Stimulated activated CD4-positive, alpha-beta T cell treated with anti-CD3 and anti-CD28 coated beads, Interleukin-2, amount 100 ng/mL, for 24 hours (primary cell): ENCODE measurements around the gene PA2G4.
"Not testable (repeated sequence)": the region's sequence is repeated elsewhere in the genome, so short reads cannot be mapped to it uniquely, and the experiment has no call there.

ENCODE experiments used
- DNase-seq, 2 donors: peaks; one replicate each; pipeline ENCODE4 v3.0.0-alpha.2; 2020

The PA2G4 gene

DNA sequence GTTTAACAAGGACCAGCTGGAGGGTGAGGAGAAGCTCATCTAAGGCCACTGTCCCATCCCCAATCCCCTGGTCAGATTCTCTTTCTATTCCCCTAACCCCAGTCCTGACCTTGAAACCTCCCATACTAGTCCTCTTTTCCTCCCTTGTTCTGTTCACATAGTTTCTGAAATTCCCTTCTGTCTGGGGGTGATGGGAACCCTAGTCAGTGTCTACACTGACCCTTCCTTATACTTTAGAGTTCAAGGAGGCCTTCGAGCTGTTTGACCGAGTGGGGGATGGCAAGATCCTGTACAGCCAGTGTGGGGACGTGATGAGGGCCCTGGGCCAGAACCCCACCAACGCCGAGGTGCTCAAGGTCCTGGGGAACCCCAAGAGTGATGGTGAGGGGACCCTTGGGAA is 50.5 kb downstream of the PA2G4 start:
- DNase-seq, result no peak

DNA sequence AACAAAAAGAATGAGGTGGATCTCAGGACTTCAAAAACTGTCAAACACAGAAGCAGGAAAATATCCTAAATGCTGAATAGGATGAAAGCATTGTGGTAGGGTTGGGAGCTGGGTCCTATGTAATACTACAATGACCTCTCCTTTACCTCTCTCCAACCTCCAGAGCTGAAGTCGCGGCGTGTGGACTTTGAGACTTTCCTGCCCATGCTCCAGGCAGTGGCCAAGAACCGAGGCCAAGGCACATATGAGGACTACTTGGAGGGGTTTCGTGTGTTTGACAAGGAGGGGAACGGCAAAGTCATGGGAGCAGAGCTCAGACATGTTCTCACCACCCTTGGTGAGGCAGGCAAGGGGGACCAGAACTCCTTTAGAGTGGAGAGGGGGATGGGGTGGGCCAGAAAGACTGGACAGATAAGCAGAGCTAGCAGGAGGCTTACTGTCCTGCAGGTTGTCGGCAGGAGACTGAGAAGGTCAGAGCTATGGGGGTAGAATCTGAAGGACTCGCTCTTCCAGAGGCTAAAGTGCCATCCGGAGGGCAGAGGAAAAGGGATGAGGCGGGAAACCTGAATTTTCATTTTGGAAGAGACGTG is 51.0 kb downstream of the PA2G4 start:
- DNase-seq, result no peak

DNA sequence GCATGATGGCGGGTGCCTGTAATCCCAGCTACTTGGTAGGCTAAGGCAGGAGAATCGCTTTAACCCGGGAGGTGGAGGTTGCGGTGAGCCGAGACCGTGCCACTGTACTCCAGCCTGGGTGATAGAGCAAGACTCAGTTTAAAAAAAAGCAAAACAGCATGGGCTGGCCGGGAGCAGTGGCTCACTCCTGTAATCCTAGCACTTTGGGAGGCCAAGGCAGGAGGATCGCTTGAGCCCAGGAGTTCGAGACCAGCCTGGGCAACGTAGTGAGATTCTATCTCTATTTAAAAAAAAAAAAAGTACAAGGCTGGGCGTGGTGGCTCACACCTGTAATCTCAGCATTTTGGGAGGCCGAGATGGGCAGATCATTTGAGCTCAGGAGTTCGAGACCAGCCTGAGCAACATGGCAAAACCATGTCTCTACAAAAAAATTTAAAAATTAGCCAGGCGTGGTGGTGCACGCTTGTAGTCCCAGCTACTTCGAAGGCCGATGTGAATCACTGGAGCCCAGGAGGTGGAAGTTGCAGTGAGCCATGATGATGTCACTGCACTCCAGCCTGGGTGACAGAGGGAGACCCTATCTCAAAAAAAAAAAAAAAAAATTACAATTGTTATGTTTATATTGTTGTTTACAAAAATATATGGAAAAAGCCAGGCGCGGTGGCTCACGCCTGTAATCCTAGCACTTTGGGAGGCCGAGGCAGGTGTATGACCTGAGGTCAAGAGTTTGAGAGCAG is 52.3 kb downstream of the PA2G4 start:
- DNase-seq, result not testable (repeated sequence)

DNA sequence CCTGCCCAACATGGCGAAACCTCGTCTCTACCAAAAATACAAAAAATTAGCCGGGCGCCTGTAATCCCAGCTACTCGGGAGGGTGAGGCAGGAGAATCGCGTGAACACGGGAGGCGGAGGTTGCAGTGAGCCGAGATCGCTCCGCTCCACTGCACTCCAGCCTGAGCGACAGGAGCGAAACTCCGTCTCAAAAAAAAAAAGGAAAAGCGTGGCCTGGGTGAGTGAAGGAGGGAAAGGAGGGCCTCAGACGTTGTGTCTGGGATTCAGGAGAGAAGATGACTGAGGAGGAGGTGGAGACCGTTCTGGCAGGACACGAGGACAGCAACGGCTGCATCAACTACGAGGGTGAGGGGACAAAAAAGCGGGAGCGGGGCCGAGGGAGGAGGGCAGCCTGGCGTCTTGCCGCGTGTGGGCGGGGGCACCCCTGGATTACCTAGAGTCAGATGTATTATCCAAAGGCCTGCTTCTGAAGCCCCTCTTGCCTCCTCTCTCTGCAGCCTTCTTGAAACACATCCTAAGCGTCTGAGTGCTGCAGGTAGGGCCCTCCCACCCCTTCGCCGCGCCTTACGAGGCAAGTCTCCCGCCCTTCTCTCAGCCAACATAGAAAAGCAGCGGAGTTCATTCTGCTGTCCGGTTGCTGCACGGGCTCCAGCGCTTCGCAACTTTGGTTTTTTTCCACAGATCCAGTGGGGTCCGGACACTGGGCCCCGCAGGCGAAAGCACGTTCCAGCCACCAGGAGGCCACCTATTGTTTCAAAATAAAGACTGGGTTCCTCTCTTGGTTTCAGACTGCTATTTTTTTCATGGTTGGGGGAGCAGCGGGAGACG is 53.1 kb downstream of the PA2G4 start:
- peak; percentile 60 to 66 for DNase-seq

DNA sequence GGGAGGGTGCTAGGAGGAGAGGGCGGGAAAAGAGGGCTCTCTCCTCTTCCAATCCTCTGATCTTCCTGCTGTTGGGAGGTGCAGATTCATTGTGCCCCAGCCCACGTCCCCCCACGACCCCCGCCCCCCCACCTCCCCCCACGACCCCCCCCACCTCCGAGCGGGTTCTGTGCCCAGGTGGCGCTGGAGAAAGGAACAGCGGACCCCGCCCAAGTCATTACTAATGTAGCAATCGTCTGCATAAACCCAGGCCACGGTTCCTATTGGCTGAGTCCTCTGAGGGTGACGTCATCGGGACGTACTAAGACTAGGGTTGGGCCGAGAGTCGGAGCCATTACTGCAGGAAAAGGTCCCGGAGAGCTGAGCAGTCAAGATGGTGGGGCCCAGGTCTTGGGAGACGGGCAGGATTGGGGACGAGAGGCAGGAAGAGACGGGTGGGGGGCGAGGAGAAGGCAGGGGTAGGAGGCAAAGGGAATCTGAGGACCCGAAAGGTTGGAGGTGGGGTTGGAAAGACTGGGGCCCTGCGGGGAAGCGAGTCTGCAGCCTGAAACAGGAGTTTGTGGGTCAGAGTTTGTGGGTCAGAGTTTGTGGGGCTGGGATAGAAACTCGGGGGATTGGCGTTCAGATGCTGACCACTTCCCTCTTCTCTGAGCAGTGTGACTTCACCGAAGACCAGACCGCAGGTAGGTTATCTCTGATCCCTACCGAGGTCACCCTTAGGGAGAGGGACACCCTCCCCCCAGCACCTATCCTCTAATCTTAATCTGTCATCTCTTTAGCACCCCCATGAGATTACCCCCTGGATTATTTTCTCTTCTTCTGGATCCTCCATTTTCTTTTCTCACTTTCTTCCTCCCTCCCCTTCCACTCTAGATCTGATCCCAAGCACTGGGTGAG is 53.9 kb downstream of the PA2G4 start, which contains the start of gene MYL6:
Gene MYL6, plus strand, starts transcription at position 331 of the 897 bp plus-strand sequence. Its CDS starts 43 bp downstream, at position 374.
- DNase-seq, result peak; percentile 89 to 92

DNA sequence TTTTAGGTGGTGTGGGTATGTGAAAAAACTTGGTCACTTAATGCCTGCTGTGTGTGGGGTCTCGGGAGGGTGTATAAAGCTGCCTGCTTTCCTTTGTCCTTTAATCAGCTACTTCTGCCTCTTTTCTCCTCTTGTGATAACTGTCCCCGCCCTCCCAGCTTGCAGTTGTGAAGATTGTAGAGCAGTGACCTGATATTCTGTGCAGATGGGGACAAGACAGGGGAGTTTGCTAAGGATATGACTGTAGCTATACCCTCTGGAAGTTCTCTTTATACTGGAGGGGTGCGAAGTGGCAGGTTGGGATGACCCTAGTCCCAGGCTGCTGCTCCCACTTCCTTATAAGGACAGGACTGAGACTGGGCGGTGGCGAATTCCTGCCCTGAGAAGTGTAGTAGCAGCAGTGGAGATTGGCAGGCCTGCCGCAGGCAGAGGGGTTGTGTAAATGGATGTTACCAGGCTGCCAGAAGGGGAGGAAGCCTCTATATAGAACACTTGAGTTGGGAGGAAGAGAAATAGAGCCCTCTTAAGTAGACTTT is 54.6 kb downstream of the PA2G4 start:
- peak in 1 of 2 donors; percentile 48 for DNase-seq

DNA sequence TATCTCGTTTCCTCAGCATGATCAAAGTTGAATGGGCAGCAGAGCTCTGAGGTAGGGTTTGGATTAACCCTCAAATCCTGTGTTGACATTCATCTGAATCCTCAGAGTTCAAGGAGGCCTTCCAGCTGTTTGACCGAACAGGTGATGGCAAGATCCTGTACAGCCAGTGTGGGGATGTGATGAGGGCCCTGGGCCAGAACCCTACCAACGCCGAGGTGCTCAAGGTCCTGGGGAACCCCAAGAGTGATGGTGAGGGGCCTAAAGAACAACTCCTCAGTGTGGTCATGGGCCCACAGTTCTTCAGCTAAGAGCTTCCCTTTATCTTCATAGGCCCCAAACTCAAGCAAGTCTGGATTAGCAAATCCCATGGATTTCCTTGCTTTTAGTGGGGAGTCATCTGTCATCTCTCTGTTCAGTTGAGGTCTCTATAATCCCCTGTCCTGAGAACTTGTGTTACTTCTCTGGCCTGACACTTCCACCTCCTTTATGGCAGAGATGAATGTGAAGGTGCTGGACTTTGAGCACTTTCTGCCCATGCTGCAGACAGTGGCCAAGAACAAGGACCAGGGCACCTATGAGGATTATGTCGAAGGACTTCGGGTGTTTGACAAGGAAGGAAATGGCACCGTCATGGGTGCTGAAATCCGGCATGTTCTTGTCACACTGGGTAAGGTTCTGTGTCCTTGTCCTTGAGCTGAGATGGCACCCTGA is 55.3 kb downstream of the PA2G4 start:
- no peak for DNase-seq

DNA sequence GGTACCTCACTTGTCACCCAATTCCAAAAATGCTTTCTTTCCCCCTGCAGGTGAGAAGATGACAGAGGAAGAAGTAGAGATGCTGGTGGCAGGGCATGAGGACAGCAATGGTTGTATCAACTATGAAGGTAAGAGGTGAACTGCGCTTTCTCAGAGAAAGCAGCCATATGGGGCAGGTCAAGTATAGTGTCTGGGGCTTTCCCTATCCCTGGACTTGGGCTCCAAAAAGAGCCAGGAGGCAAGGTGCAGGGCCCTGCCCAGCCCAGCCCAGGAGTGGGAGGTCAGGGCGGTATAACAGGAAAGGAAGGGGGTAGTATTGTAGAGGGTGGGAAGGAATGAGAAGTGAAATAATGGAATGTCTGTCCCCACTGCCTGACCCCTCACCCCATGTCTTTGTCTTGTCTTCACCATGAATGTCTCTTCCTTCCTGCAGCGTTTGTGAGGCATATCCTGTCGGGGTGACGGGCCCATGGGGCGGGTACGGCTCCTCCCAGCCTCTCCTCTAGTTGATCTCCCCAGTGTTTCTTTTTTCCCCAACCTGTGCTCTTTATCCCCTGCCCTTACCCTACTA is 55.9 kb downstream of the PA2G4 start:
- peak; percentile 54 to 67 for DNase-seq

DNA sequence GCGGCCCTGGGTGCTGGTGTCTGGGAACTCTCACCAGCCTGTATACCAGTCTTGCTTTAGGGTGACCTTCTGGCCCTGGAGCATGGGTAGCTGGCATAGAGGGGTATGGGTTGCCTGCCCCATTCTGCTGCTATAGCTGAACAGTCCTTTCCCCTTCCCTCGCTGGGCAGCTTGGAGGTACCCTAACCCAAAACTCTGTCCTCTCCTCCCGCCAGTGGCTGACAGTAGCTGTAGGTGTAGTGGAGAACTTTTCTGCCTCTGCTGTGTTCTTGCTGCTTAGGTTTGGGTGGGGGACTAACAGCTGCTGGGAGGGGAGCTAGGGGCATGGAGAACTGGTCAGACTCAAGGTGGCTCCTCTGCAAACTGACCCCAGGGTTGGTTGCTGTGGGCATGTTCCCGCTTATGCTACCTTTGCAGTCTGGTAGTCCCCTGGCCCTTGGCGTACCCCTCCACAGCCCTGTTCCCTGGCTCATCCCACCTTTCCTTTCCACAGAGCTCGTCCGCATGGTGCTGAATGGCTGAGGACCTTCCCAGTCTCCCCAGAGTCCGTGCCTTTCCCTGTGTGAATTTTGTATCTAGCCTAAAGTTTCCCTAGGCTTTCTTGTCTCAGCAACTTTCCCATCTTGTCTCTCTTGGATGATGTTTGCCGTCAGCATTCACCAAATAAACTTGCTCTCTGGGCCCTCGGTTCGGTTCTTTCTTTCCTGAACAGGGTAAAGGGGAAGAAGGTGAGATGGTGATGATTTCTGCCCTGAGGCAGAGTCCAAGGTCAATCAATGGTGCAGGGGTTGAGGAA is 56.7 kb downstream of the PA2G4 start:
- DNase-seq, result no peak

DNA sequence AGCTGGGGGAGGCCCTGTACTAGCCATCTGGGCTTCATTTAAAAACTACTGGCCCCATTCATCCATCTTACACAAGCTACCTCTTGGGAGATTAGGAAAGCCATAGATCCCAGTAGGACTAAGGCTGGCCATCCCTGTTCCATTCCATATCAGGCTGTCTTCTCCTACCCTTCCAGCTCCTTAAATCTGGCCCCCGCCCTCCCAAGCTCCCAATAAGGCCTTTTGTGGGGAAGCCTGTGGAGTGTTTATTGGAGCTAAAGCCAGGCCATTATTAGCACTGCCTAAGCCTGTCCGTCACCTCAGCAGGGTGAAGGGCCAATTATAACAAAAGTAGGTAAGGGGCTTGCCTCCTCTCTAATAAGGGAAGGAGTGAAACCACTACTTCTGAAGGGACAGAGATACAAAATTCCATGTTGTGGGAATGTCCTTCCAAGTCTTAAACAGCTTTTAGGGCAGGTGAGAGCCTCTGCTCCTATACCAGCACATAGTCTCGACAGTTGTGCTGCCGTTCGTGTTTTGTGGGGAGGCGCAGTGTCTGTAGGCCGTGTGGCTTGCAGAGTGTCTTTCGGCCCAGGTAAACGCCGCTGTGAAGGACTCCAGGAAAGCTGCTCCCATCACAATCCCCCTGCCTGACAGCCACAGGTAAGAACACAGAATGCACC is 57.5 kb downstream of the PA2G4 start:
- DNase-seq, result no peak

DNA sequence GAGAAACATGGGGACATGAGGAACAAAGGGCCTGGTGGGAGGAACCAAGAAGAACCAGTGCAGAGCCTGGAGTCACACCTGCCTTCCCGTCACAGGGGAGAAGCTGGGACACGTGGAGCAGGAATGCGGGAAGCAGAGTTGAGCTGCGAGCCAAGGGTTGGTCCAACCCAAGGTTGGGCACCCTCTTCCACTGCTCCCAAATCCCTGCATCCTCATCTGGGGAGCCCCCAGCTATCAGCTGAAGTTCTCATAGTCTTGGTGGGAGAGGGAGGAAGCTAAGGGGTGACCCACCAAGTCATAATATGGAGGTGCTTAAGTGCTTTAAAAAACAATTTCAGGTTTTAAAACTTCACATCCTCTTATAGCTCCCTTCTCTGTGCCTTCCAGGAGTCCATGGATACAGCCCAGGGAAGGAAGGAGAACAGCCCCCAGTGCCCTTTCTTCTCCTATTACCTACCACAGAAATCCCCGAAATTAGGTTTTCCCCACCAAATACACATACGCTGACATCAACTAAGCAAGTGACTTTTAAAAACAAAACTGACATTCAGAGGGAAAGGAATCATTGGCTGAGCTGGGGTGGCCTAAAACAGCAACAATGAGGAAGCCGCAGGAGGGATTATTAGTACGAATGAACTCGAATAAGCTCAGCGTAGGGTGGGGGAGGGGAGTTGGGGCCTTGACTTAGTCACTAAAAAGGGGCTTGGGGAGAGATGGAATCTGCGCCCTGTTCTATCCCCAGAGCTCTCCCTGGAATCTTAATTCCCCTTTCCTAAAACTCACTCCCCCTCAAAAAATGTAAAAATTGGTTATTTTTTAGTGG is 58.3 kb downstream of the PA2G4 start:
- no peak for DNase-seq
